Right renal pelvis (tissue), 4 donors: ENCODE data around the gene GNA12. TPM values are rescaled to one million over a fixed set of nuclear protein-coding genes. Genes with fewer than 3 reads are reported as not detected.
"Not testable (repeated sequence)": the region's sequence is repeated elsewhere in the genome, so short reads cannot be mapped to it uniquely, and the experiment has no call there.

Experiments used
- DNase-seq, 4 donors: peaks; one replicate each; pipeline ENCODE4 v3.0.0-alpha.2; 2013; ENCODE audit warnings: low read depth in 4 of 4, low spot score in 3 of 4, missing footprints in 1 of 4
- polyA plus RNA-seq, 4 donors: library from polyadenylated mRNA; unstranded; fragments of 120-200 nt; gene quantifications; one replicate each; pipeline ENCODE4 v1.2.1, GENCODE V29; 2013; ENCODE audit not compliant: insufficient read length in 4 of 4

The GNA12 gene
- polyA plus RNA-seq, 4 donors, result 40.3 to 44.2 (median 42.4) TPM

DNA sequence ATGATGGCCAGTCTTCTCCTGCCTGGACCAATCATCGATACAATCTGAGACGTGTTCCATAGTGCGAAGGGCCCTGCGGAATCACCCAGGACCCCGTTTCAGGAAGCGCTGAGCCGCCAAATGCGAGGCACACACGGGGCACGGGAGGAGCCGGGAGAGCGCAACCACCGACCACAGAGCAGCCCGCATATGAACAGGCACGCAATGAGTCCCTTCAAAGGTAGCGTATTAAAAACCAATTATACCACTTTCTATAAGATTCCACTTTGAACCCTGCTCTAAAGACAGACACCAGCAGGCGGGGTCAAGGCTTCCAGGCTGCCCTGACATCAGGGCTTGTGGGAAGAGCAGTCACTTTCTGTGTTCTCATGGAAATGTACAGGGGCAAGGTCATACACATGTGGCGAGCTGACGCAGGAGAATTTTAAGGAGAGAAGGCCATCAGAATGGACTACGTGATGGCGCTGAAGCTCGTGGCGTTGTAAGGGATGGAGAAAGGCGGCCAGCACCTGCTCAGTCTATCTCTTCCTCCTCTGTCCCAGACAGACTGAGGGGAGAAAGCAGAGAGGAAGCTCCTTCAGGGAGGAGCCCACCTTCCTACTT is 109.9 kb downstream of the GNA12 start:
- no peak for DNase-seq

DNA sequence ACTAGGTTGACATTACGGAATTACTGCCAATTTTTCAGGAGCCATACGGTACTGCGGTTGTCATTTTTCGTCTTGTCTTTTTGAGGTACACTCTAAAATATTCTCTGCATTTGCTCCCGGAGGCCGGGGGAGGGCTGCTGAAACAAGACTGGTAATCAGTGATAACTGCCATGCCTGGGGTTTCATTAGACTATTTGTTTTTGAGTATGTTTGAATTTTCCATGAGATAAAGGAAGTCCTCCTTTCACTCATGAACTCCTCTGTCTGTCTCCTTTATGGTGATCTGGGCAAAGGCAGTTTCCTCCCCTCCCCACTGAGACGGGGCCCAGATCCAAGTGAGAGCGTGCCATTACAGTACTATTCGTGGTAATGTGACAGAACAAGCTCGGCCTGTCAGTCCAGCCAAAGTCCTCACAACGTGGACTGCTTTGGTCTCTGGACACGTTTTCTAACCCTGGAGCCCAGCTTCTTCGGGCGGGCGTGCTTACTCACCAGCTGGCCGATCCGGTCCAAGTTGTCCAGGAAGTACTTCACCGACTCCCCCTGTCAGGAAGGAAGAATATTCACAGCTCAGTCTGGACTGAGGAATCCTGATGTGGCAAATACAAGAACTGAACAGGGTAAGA is 111.0 kb downstream of the GNA12 start:
- no peak for DNase-seq

DNA sequence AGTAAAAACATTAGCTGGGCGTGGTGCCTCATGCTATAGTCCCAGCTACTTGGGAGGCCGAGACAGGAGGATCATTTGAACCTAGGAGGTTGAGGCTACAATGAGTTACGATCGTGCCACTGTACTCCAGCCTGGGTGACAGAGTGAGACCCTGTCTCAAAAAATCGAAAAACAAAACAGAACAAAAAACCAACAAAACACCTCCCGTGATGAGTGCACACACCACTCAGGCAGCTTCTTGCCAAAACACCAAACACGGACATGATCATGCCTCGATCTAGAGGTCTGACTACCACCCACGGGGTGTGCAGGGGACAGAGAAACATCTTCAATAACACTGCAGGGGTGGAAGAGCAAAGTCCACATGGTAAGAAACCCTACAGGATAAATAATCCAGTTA is 111.7 kb downstream of the GNA12 start:
- no peak for DNase-seq

DNA sequence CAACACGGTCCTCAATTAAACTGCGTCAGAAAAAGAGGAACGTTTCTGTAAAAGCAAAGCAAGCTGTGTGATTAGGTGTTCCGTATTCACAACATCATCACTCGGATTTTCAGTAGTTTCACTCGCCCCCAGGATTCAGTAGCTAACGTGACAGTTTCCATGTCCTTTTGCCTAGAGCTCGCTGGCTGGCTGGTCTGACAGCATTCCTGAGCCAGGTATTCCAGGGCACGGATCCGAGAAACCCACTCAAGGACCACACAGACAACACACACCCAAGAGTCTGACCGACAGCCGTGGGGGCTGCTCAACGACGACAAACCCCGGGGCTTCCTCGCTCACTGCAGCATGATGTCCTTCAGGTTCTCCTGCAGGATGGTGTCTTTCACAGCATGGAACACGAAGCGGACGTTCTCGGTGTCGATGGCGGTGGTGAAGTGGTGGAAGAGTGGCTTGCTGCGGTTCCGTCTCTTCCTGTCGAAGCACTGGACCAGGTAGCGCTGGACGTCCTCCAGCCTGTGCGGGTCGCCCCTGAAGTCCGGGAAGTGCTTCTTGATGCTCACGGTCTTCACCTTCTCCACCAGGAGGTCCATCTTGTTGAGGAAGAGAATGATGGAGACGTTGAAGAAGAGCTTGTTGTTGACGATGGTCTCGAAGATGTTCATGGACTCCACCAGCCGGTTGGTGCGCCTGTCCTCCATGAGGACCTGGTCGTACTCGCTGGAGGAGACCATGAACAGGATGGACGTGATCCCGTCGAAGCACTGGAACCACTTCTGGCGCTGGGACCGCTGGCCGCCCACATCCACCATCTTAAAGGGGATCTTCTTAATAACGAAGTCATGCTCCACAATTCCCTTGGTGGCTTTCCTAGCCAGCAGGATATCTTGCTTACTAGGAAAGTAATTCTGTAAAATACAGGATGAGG is 113.0 kb downstream of the GNA12 start:
- no peak for DNase-seq

DNA sequence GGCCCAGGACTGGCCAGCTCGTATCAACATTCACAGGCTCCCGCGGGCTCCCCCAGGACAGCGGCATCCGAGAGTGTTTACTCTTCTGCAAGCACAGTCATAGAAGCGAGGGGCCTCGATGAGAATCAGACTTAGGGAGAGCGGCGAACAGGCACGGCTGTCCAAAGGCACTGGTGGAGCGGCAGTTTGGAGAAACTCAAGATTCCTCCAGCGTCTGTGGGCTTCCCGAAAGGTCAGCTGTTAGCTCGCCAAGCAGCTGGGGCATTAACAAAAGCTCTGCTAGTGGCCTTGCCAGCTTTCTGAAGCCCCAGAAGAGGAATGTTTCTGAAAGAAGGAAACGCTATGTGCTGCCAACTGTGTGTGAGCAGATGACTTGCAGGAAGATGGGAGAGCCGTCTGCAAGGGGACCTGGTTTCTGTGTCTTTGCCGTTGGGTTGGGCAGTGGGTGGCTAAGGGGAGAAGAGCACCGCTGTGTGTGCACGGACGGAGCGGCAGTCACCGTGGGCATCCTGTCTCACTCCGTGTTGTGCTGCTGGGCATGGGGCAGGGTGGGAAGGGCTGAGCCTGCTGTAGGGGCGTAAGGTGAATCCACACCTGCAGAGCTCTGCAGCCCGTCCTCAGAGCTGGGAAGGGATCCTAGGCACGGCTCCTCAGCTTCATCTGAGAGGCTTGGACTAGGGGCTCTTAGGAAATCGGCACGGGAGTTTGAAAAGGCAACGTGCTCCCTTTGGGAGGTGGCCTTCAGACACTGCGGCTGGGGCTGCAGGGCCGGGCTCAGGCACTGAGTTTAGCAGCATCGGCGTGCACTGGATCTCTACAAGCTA is 114.0 kb downstream of the GNA12 start:
- no peak for DNase-seq

DNA sequence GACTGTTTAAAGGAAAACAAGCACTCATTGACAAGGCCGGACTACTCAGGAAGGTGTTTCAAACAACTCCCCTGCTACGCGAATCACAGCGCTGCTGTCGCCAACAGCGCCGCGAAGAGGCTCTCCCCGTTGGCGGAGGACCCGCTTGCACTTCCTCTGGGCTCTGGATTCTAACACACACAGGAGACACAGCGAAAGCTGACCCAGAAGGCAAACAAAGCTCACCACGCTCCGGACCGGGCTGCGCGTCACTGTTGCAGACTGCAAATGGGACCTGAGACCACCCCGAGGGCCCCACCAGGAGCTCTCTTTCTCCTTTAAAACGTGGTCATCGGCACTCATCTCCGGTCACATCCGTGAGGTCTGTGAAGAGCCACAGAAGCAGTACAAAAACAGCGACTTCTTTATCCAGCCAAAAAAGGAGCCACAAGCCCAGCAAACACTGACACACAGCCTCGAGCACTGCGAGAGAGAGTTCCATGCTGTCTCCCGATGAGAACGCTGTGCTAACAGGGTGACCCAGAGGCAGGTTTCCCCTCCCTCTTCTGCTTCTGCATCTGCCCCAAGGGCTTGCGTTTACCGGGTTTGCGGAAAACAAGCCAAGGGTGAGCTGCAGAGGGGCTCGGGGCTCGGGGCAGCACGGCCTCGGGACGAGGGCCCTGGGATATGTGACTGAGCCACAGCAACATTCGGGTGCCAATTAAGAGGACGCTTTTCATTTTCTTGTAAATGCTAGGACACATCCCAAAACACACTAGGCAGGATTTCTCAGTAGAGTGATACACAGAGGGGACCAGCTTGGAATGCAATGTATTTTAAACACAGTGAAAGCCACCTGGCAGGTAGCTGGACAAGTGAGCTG is 114.8 kb downstream of the GNA12 start:
- no peak for DNase-seq

DNA sequence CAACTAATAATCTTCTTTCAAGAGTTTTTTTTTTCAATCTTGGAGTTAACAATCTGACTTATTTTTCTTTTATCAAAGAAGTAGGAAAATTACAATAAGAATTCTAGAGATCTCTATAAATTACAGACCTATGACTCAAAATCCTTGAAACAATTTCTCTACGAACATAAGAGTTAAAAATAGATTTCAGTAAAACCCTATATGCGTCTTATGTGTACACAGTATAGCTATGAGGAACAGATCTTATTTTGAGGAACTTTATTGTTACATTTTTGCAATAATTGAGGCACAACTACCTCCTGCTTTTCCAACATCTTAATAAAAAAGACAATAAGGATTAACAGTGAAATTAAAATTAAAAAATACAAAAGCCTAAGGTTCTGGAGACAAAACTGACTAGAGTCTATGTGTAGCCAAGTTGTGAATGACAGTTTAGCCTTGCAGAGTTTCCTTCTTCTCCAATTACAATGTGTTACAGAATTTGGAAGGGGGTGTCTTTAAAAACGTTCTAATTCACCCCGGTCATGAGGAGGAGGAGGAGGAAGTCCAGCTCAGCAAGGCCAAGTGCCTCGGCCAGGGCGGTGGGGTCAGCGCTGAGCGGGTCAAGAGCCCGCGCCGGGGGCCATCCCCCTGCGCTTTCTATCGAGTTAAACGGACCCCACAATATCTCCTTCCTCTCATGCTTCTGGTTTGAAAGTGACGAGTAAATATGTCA is 115.6 kb downstream of the GNA12 start:
- no peak for DNase-seq

DNA sequence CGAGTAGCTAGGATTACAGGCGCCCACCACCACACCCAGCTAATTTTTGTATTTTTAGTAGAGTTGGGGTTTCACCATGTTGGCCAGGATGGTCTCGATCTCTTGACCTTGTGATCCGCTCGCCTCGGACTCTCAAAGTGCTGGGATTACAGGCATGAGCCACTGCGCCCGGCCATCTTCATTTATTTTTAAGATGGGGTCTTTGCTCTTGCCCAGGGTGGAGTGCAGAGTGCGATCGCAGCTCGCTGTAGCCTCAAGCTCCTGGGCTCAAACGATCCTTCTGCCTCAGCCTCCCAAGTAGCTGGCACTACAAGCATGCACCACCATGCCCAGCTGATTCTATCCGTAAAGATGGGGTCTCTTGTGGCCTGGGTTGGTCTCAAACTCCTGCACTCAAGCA is 116.9 kb downstream of the GNA12 start:
- not testable (repeated sequence) for DNase-seq

DNA sequence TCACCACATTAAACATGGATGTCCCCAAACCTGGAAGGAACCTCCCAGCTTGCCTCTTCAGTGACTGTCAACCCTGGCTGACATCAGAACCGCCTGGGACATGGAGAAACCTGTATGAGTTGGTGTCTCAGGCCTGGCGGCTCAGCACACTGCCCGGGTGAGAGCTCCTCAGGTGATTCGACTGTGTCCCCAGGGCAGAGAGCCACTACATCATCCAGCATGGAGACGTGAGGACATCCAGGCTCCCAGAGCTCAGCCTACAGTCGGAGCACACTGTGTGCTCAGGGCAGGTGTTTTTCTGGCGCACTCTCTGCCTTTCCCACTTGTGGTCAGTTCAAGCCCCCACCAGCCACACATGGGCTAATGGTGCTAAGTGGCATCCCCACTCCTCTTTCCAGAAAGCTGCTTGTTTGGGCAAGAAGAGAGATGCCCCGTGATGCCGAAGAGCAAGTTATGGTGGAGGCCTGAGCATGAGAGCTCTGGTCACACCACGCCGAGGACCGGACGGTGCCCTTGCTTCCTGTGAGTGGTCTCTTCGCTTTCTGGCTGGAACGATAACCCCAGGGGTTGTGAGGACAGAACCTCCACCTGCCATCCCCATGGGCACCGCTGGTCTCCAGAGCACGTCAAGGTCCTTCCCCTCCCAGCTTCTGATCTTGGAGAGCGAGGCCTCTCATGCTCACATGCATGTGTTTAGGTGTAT is 117.6 kb downstream of the GNA12 start:
- no peak for DNase-seq

DNA sequence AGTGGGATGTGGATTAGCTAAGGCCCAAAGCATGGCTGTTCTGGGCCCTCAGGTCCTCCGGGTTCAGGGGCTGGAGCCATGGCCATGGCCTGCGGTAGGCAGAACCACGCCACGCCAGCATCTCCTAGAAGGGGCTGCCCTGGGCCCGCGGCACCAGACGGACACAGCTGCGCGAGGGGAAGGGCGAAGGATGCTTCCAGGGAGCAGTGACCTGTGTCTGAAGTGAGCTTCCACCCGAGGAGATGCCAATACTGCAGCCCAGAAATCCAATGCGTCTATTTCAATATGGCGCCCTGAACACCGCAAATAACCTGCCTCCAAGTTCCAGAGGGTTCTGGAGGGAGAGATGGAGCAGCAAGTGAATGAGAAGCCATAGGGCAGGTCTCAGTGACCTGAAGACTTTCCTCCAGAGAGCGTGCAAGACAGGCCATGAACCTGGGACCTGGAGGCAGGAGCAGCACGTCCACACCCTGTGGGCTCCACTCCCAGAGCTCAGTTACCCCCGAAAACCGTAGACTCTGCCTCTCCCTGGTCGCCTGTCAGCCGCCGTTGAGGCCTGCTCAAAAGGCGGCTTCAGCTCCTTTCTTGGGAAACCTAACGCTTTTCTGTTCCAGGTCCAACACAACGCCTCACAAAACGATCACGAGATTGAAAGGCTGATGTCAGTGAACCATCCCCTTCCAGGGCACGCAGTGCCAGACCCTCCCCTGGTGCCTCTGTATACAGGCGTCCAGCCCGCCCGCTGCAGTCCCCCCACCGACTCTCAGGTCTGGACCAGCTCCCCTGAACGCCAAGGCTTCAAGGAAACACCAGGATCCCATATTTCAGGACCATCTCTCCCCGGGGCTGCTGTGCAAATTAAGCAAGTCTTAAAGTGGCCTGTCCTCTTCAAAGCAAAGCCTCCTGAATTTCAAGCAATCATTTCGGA is 118.7 kb downstream of the GNA12 start:
- DNase-seq, result no peak

DNA sequence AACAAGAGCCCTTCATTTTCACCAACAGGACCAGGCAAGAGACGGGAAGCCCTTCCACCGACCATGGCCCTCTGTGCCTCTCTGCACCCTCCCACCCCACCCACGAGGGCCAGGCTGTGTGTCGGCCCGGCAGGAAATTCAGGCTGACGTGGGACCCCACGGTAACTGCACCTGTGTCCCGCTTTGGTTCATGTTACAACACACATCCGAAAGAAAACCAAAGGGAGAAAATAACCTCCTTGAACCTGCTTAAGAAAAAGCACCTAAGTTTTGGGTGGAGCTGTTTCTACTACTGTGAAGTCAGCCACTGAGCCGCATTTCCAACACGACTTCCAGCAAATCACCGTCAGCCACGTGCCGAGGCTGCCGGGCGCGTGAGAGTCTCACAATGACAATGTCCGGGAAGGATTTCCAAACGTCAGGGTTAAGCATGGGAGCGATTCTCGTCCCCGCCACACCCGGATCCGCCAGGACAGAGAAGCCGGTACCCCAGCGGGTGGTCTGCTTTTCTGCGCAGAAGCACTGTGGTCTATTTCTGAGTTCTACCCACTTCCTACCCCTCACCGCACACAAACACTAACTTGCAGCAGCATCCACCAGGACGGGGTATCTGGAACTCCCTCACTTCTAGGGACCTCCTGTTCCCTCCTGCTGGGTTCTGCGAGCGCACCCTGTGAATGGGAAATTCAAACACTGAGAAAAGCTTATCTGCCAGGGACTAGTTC is 119.5 kb downstream of the GNA12 start:
- no peak for DNase-seq

DNA sequence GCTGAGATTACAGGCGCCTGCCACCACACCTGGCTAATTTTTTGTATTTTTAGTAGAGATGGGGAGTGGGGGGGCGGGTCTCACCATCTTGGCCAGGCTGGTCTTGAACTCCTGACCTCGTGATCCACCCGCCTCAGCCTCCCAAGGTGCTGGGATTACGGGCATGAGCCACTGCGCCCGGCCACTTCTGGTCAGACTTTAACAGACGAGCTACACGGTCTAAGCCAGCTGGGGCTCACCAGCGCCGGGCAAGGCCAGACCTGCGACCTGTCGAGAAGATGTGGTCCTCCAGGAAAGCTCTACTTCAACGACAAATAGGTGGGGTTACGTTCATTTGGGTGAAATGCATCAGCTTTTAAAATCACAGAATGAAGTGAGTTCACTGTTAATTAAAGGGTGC is 120.1 kb downstream of the GNA12 start:
- DNase-seq, result not testable (repeated sequence)

DNA sequence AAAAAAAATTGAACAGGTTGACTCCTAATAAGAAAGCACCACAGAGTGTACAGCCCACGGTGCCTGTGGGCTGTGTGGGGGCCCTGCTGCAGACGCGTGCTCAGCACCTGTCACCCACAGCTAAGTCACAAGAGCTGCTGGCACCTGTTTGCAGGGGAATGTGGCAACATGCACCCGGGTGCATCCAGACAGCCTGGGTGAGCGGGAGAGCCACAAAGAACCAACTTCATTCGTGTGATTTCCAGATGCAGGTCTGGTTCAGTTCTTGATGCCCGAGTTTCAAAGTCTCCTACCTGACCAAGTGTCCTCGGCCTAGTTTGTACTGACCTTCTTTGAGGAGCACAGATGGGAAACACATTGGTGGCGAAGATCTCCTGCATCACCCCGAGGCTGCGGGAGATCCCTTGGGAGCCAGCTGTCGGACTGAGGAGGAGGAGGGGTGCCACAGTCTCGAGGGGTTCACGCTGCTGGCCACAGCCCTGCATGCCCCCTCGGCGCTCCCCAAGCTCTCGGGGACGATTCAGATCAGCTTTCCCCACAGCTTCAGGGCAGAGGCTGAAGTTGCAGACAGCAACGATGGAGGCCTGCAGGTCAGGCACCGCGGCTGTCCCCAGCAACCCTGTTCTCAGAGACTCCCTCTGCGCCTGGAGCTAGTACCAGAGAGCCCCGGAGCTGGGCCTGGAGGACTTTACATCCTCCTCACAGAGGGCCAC is 120.8 kb downstream of the GNA12 start:
- no peak for DNase-seq

DNA sequence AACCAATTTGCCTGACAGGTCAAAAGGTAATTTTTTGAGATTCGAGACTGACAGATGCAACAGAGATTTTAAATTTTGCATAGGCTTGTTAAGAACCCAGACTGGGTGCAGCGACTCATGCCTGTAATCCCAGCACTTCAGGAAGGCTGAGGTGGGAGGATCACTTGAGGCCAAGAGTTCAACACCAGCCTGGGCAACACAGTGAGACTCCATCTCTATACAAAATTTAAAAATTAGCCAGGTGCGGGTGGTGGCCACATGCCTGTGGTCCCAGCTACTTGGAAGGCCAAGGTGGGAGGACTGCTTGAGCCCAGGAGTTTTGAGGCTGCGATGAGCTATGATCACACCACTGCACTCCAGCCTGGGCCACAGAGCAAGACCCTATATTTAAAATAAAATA is 121.5 kb downstream of the GNA12 start:
- no peak for DNase-seq

DNA sequence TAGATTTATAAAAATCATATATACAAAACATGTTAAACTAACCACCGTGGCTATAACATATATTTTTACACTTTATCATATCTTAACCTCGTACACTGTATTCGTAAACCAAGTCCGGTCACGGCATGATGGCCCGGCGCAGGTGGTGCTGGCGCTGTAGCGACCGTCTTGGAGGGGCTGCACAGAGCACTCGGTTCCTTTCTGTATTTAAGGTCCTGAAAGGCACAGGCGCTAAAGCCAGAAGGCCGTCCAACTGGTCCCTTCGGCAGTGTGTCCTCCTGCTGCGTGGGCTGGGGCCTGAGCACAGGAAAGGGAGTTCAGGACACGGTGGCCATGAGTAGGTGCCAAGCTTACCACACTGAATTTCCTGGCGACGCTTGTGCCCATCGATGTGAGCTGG is 122.3 kb downstream of the GNA12 start:
- DNase-seq, result no peak

DNA sequence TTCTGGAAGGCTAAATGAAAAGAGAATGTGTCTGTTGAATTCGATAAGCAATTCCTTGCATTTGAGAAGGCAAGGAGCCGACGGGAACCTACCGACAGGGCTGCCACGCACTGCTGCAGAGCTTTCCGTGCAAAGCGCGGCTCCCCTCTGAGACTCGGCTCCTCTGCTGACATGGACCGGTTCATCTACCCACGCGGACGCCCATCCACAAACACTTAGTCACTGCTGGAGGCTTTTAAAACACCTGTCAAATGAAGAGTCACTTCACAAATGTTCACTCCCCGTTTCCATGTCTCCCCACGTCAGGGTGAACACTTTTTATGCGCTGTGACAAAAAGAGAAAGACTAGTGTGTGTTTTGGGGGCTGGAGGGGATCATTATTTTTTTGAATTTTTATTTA is 124.1 kb downstream of the GNA12 start:
- no peak for DNase-seq
